Mesenchymal stem cell (in vitro differentiated cells and primary cell): ENCODE data around the gene POLR2I.

ENCODE experiments used
- DNase-seq: peaks from one replicate; pipeline ENCODE4 v3.0.0-alpha.2; 2013
- H2AFZ ChIP-seq: one replicate; pipeline ENCODE4 v1.6.1; 2013; ENCODE audit warnings: low read depth, mild to moderate bottlenecking, control low read depth, inconsistent platforms, low read length, moderate library complexity
- H2AK5ac ChIP-seq: 2 replicates; pipeline ENCODE4 v1.6.1; 2013; ENCODE audit warnings: low read length, moderate library complexity, mild to moderate bottlenecking, inconsistent platforms; ENCODE audit not compliant: severe bottlenecking
- H2BK120ac ChIP-seq: one replicate; pipeline ENCODE4 v1.6.1; 2013; ENCODE audit warnings: low read depth, mild to moderate bottlenecking, inconsistent platforms, low read length, moderate library complexity
- H2BK12ac ChIP-seq, 2 experiments: one replicate each; pipeline ENCODE4 v1.6.1; 2013; ENCODE audit warnings: inconsistent platforms in 2 of 2, low read length in 2 of 2, mild to moderate bottlenecking in 2 of 2, moderate library complexity in 2 of 2, control low read depth in 1 of 2
- H2BK15ac ChIP-seq: one replicate; pipeline ENCODE4 v1.6.1; 2013; ENCODE audit warnings: mild to moderate bottlenecking, low read depth, inconsistent platforms; ENCODE audit not compliant: poor library complexity, severe bottlenecking
- H2BK5ac ChIP-seq: 2 replicates; pipeline ENCODE4 v1.6.1; 2013; ENCODE audit warnings: low read depth, mild to moderate bottlenecking, low read length, control low read depth, inconsistent platforms; ENCODE audit not compliant: poor library complexity, severe bottlenecking
- H3K14ac ChIP-seq, 2 experiments: one replicate each; pipeline ENCODE4 v1.6.1; 2013; ENCODE audit warnings: inconsistent platforms in 2 of 2, low read length in 2 of 2, control low read depth in 1 of 2, mild to moderate bottlenecking in 1 of 2, moderate library complexity in 1 of 2
- H3K18ac ChIP-seq, 2 experiments: one replicate each; pipeline ENCODE4 v1.6.1; 2013; ENCODE audit warnings: inconsistent platforms in 2 of 2, low read length in 2 of 2, control low read depth in 1 of 2, low read depth in 1 of 2, mild to moderate bottlenecking in 1 of 2
- H3K23ac ChIP-seq, 2 experiments: one replicate each; pipeline ENCODE4 v1.6.1; 2013; ENCODE audit warnings: inconsistent platforms in 2 of 2, low read length in 2 of 2, mild to moderate bottlenecking in 2 of 2, moderate library complexity in 2 of 2, control low read depth in 1 of 2
- H3K27ac ChIP-seq: 2 replicates; pipeline ENCODE4 v1.5.1; 2013; ENCODE audit warnings: mild to moderate bottlenecking, moderate library complexity, low read length, control low read depth, inconsistent platforms; ENCODE audit not compliant: poor library complexity, severe bottlenecking
- H3K27me3 ChIP-seq, 2 experiments: 2 replicates each; pipeline versions ENCODE4 v1.6.1 to v1.7.0; 2013; ENCODE audit warnings: low read length in 2 of 2, mild to moderate bottlenecking in 2 of 2, moderate library complexity in 2 of 2, control low read depth in 1 of 2, inconsistent platforms in 1 of 2; ENCODE audit not compliant: control insufficient read depth in 1 of 2, insufficient read depth in 1 of 2
- H3K36me3 ChIP-seq, 2 experiments: 2 replicates each; pipeline versions ENCODE4 v1.6.1 to v1.7.0; 2013; ENCODE audit warnings: low read length in 2 of 2, control low read depth in 1 of 2, inconsistent platforms in 1 of 2, low read depth in 1 of 2, mild to moderate bottlenecking in 1 of 2; ENCODE audit not compliant: insufficient read depth in 2 of 2, control insufficient read depth in 1 of 2
- H3K4ac ChIP-seq, 2 experiments: one replicate each; pipeline ENCODE4 v1.6.1; 2013; ENCODE audit warnings: inconsistent platforms in 2 of 2, low read length in 2 of 2, mild to moderate bottlenecking in 2 of 2, moderate library complexity in 2 of 2, control low read depth in 1 of 2, low read depth in 1 of 2
- H3K4me1 ChIP-seq: 2 replicates; pipeline ENCODE4 v1.6.1; 2013; ENCODE audit warnings: low read depth, low read length, control low read depth; ENCODE audit not compliant: control insufficient read depth, insufficient read depth
- H3K4me2 ChIP-seq: 2 replicates; pipeline ENCODE4 v1.6.1; 2013; ENCODE audit warnings: low read length, mild to moderate bottlenecking, inconsistent platforms; ENCODE audit not compliant: poor library complexity, severe bottlenecking
- H3K4me3 ChIP-seq, 2 experiments: 2 replicates each; pipeline versions ENCODE4 v1.5.1 to v1.7.0; 2013; ENCODE audit warnings: low read length in 2 of 2, mild to moderate bottlenecking in 2 of 2, control low read depth in 1 of 2, low read depth in 1 of 2; ENCODE audit not compliant: insufficient read depth in 1 of 2
- H3K79me1 ChIP-seq: replicated peaks from 2 replicates; pipeline ENCODE4 v1.6.1; 2013; ENCODE audit warnings: mild to moderate bottlenecking, control low read depth, low read length, inconsistent platforms; ENCODE audit not compliant: poor library complexity, severe bottlenecking
- H3K9ac ChIP-seq: 2 replicates; pipeline ENCODE4 v1.7.0; 2013; ENCODE audit warnings: mild to moderate bottlenecking, low read length, moderate library complexity
- H3K9me3 ChIP-seq: 2 replicates; pipeline ENCODE4 v1.7.0; 2013; ENCODE audit warnings: mild to moderate bottlenecking, low read length; ENCODE audit not compliant: control insufficient read depth
- H4K8ac ChIP-seq: one replicate; pipeline ENCODE4 v1.6.1; 2013; ENCODE audit warnings: inconsistent platforms, mild to moderate bottlenecking, low read length, moderate library complexity
- H4K91ac ChIP-seq: one replicate; pipeline ENCODE4 v1.6.1; 2013; ENCODE audit warnings: mild to moderate bottlenecking, low read length, inconsistent platforms
- WGBS: methylation state at CpG from one replicate; pipeline ENCODE4 v1.1.7; 2013; ENCODE audit warnings: mixed read lengths; 5-methylcytosine and 5-hydroxymethylcytosine counted together

Gene POLR2I

GRCh38 chr19:36128392-36128736 lies 13.7 kb upstream of the POLR2I start:
- Histone ChIP-seq H3K14ac (no peak overlapping the region), H3K18ac (peak overlapping the region; percentile 23 to 35), H2BK120ac (peak overlapping the region; percentile 56), H3K79me1 (no peaks in the 10 kb centered on the region), H2AK5ac (no peak overlapping the region), H3K36me3 (peaks cover 26 to 31% of the 10 kb centered on the region in 2 experiments), H3K27me3 (no peaks in the 10 kb centered on the region), H3K23ac (no peak overlapping the region), H3K4ac (peak overlapping the region in 1 of 2 experiments; percentile 90), H3K4me1 (peaks cover 8% of the 10 kb centered on the region), H3K27ac (peak overlapping the region; percentile 94), H3K4me2 (peak overlapping the region; percentile 77), H2BK15ac (no peak overlapping the region), H4K8ac (peak overlapping the region; percentile 79), H2AFZ (peak overlapping the region; percentile 31), H2BK12ac (no peak overlapping the region), H3K9me3 (no peaks in the 10 kb centered on the region), H2BK5ac (peak overlapping the region; percentile 59), H4K91ac (no peak overlapping the region), H3K9ac (peak overlapping the region; percentile 87), H3K4me3 (peak overlapping the region in 1 of 2 experiments; percentile 75)
- 23% methylated on average over 10 of the region's 10 CpGs for WGBS
- no peak for DNase-seq

- DNase-seq = no peak
- Histone ChIP-seq H3K14ac (no peak overlapping the region), H2AFZ (peak overlapping the region; percentile 30), H4K91ac (no peak overlapping the region), H3K79me1 (peaks cover 18% of the 10 kb centered on the region), H2BK120ac (no peak overlapping the region), H3K27ac (no peak overlapping the region), H4K8ac (no peak overlapping the region), H3K4me1 (peaks cover 8% of the 10 kb centered on the region), H2BK12ac (peak overlapping the region in 1 of 2 experiments; percentile 10), H3K4me2 (no peak overlapping the region), H3K36me3 (peaks cover 45 to 59% of the 10 kb centered on the region in 2 experiments), H3K18ac (no peak overlapping the region), H2BK15ac (no peak overlapping the region), H3K27me3 (no peaks in the 10 kb centered on the region), H3K9me3 (no peaks in the 10 kb centered on the region), H2AK5ac (no peak overlapping the region), H2BK5ac (no peak overlapping the region), H3K23ac (no peak overlapping the region), H3K4ac (no peak overlapping the region), H3K9ac (no peak overlapping the region), H3K4me3 (no peak overlapping the region)
- 96% methylated on average over 9 of the region's 9 CpGs for WGBS
Measured at GRCh38 chr19:36125557-36125956, 10.9 kb upstream of the POLR2I start.

GRCh38 chr19:36121486-36122124 lies 6.9 kb upstream of the POLR2I start:
- no peaks in the 10 kb centered on the region for H3K27me3 ChIP-seq
- no peak overlapping the region for H3K18ac ChIP-seq
- DNase-seq = no peak
- H3K9ac ChIP-seq = no peak overlapping the region
- no peak overlapping the region for H3K4ac ChIP-seq
- peak overlapping the region; percentile 31 for H4K8ac ChIP-seq
- WGBS = 93% methylated on average over 49 of the region's 49 CpGs
- no peak overlapping the region for H4K91ac ChIP-seq
- H2BK12ac ChIP-seq = no peak overlapping the region
- H3K23ac ChIP-seq = no peak overlapping the region
- H2AK5ac ChIP-seq = no peak overlapping the region
- no peak overlapping the region for H3K4me3 ChIP-seq
- no peaks in the 10 kb centered on the region for H3K9me3 ChIP-seq
- peaks cover 78 to 85% of the 10 kb centered on the region in 2 experiments for H3K36me3 ChIP-seq
- H3K4me1 ChIP-seq = peaks cover 9% of the 10 kb centered on the region
- H2AFZ ChIP-seq = no peak overlapping the region
- H3K27ac ChIP-seq = no peak overlapping the region
- no peak overlapping the region for H3K4me2 ChIP-seq
- peak overlapping the region; percentile 30 for H2BK15ac ChIP-seq
- H3K14ac ChIP-seq = no peak overlapping the region
- peaks cover 40% of the 10 kb centered on the region for H3K79me1 ChIP-seq
- no peak overlapping the region for H2BK120ac ChIP-seq
- H2BK5ac ChIP-seq = no peak overlapping the region

GRCh38 chr19:36120984-36121358 lies 6.3 kb upstream of the POLR2I start:
- 97% methylated on average over 18 of the region's 18 CpGs for WGBS
- Histone ChIP-seq H2BK15ac (peak overlapping the region; percentile 30), H3K9me3 (no peaks in the 10 kb centered on the region), H3K9ac (no peak overlapping the region), H2AFZ (no peak overlapping the region), H3K4me2 (no peak overlapping the region), H2BK5ac (no peak overlapping the region), H4K8ac (no peak overlapping the region), H3K27me3 (no peaks in the 10 kb centered on the region), H3K79me1 (peaks cover 43% of the 10 kb centered on the region), H2BK12ac (no peak overlapping the region), H3K36me3 (peaks cover 77 to 81% of the 10 kb centered on the region in 2 experiments), H3K27ac (no peak overlapping the region), H3K4me3 (no peak overlapping the region), H2AK5ac (no peak overlapping the region), H2BK120ac (no peak overlapping the region), H3K14ac (no peak overlapping the region), H3K23ac (no peak overlapping the region), H3K4me1 (peaks cover 14% of the 10 kb centered on the region), H3K18ac (no peak overlapping the region), H3K4ac (no peak overlapping the region), H4K91ac (no peak overlapping the region)
- no peak for DNase-seq
